Uterus (tissue), 4 donors: ENCODE measurements around the gene PTPN14. TPM values are rescaled to one million over a fixed set of nuclear protein-coding genes. Genes with fewer than 3 reads are reported as not detected.

Source experiments
- DNase-seq, 2 donors: peaks; one replicate each; pipeline ENCODE4 v3.0.0-alpha.2; 2019 to 2020
- H3K27ac ChIP-seq, 2 donors: fragments of 200-600 bp; sonication (generic); 1 replicate in 1 of 2; 2 replicates in 1 of 2; pipeline ENCODE4 v1.5.1; 2016 to 2018
- H3K27me3 ChIP-seq, 2 donors: fragments of 200-600 bp; sonication (generic); one replicate each; pipeline ENCODE4 v1.5.1; 2018 to 2019; ENCODE audit warnings: control low read depth in 1 of 2
- H3K36me3 ChIP-seq, 2 donors: fragments of 200-600 bp; sonication (generic); one replicate each; pipeline ENCODE4 v1.5.1; 2019; ENCODE audit warnings: control low read depth in 1 of 2
- H3K4me1 ChIP-seq, 2 donors: fragments of 200-600 bp; sonication (generic); one replicate each; pipeline ENCODE4 v1.5.1; 2018 to 2019; ENCODE audit warnings: control low read depth in 1 of 2
- H3K4me3 ChIP-seq, 2 donors: fragments of 200-600 bp; sonication (generic); 1 replicate in 1 of 2; 2 replicates in 1 of 2; pipeline ENCODE4 v1.5.1; 2018 to 2019; ENCODE audit warnings: mild to moderate bottlenecking in 1 of 2
- H3K9me3 ChIP-seq, 2 donors: fragments of 200-600 bp; sonication (generic); one replicate each; pipeline ENCODE4 v1.5.1; 2019; ENCODE audit warnings: control low read depth in 1 of 2
- CTCF ChIP-seq, 4 experiments: fragments of 200-600 bp in 2 of 4; fragments of 450-650 bp in 2 of 4; sonication (generic) in 2 of 4; IDR thresholded peaks; one replicate each; pipeline ENCODE4 v1.5.1; 2016 to 2019; ENCODE audit warnings: antibody characterized with exemption in 4 of 4, mild to moderate bottlenecking in 2 of 4, moderate library complexity in 1 of 4
- POLR2A ChIP-seq, 2 donors: fragments of 450-650 bp; IDR thresholded peaks; one replicate each; pipeline ENCODE4 v1.6.1; 2016; ENCODE audit warnings: antibody characterized with exemption in 2 of 2, mild to moderate bottlenecking in 1 of 2, moderate library complexity in 1 of 2
- intact Hi-C: fragments of 100-400 bp; cut with DNase I; formaldehyde crosslinking; loops from one replicate; pipeline ENCODE4 v1.15.1; 2023; ENCODE audit warnings: low total_unique reads
- total RNA-seq, 4 donors: library from RNA; depleted of rRNA in 3 of 4; stranded (reverse); fragments of >200 nt in 3 of 4; gene quantifications; one replicate each; pipeline versions ENCODE4 v1.1.0 to v1.2.4, GENCODE V29; 2014 to 2023
- donor health status: DM: yes; HTN: yes; CAD: no.

PTPN14 gene
- total RNA-seq, 4 donors from 2014 or later, result 13.2 to 78.0 (median 30.9) TPM

GRCh38 chr1:214332946-214333798, 218.2 kb downstream of the PTPN14 start:
- no peak for TF ChIP-seq POLR2A (IDR thresholded peaks at IDR 0.05)
- TF ChIP-seq CTCF (IDR thresholded peaks at IDR 0.05), result peak; percentile 72 to 81 (median 78)
- no peak overlapping the region for H3K4me3 ChIP-seq
- no peaks in the 10 kb centered on the region for H3K36me3 ChIP-seq
- H3K27me3 ChIP-seq, result no peaks in the 10 kb centered on the region
- peak; percentile 55 to 58 for DNase-seq
- no peaks in the 10 kb centered on the region for H3K4me1 ChIP-seq
- H3K9me3 ChIP-seq, result no peaks in the 10 kb centered on the region
- intact Hi-C loops, result loop anchor here (5.0 kb wide), 2 partner anchors 71 to 254 kb away; no protein-coding TSS in a partner anchor
- H3K27ac ChIP-seq, result peak overlapping the region in 1 of 2 donors; percentile 36

DNA sequence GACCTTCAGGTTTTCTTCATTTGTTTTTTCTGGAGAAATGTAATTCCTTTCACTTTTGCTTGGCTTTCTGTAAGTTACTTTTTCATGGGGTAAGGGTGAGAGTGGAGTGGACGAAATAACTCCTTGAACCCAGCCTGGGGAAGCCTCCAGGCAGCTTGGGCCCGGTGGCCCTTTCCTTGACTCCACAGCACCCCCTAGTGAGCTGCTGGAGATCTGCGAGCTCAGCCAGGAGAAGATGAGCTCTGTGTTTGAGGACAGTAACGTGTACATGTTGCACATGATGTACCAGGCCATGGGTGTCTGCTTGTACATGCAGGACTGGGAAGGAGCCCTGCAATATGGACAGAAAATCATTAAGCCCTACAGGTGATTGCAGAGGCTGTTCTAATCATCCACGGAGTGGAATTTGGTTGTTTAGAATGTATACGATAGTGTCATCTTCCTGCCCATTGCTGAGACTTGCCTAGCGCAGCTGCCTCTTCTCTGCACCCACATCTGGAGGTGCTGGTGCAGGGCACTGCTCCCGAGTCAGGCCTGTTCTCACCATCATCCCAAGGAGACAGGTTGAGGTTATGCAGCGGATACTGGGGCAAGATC, 219.5 kb downstream of the PTPN14 start:
- no peaks in the 10 kb centered on the region for H3K4me1 ChIP-seq
- no peaks in the 10 kb centered on the region for H3K36me3 ChIP-seq
- H3K4me3 ChIP-seq, result no peak overlapping the region
- intact Hi-C loops, result loop anchor here (5.0 kb wide), 2 partner anchors 70 to 255 kb away; no protein-coding TSS in a partner anchor
- no peaks in the 10 kb centered on the region for H3K9me3 ChIP-seq
- H3K27me3 ChIP-seq, result no peaks in the 10 kb centered on the region
- no peak for TF ChIP-seq POLR2A (IDR thresholded peaks at IDR 0.05)
- TF ChIP-seq CTCF (IDR thresholded peaks at IDR 0.05), result peak in 3 of 4 experiments; percentile 20 to 51 (median 41)
- DNase-seq, result no peak
- H3K27ac ChIP-seq, result no peak overlapping the region

DNA sequence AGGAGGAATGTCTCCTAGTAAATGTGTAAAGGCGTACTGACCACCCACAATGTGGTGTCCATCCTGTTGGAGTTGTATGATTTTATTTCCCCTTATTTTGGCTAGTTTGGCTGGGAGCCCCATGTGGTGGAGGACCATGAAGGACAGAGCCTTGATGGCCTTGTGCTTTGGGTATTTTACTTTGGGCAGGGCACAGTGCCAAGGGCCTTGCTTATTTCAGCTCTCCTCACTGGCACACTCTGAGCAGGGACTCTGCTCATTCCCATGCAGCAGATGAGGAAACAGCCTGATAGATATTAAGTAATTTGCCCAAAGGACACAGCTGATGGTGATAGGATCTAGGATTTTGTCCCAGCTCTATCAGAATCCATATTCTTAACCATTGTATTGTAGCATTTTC, 220.2 kb downstream of the PTPN14 start:
- Histone ChIP-seq H3K36me3 (no peaks in the 10 kb centered on the region), H3K9me3 (no peaks in the 10 kb centered on the region), H3K27ac (no peak overlapping the region), H3K4me3 (no peak overlapping the region), H3K27me3 (no peaks in the 10 kb centered on the region), H3K4me1 (no peaks in the 10 kb centered on the region)
- TF ChIP-seq CTCF (IDR thresholded peaks at IDR 0.05), result no peak
- TF ChIP-seq POLR2A (IDR thresholded peaks at IDR 0.05), result no peak
- DNase-seq, result no peak
- intact Hi-C loops, result loop anchor here (5.0 kb wide), 2 partner anchors 69 to 256 kb away; no protein-coding TSS in a partner anchor

DNA sequence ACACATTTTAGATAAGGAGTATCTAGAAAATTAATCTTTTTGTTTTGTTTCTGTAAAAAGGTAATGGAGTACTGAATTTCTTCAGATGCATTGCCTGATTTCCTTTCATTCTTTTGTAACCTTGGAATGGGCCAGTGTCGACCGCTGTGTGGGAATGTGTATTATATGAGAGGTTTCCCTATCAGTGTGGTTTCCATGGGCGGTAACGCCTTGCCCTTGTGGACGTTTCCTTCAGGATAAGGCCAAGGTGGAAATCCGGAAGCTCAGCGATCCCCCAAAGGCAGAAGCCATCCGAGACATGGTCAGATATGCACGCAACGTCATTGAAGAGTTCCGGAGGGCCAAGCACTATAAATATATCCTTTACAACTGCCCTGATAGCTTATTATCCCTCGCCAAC, 220.7 kb downstream of the PTPN14 start:
- H3K36me3 ChIP-seq, result no peaks in the 10 kb centered on the region
- H3K27ac ChIP-seq, result no peak overlapping the region
- no peaks in the 10 kb centered on the region for H3K4me1 ChIP-seq
- intact Hi-C loops, result loop anchor here (5.0 kb wide), 2 partner anchors 68 to 257 kb away; no protein-coding TSS in a partner anchor
- TF ChIP-seq CTCF (IDR thresholded peaks at IDR 0.05) (no peak), POLR2A (IDR thresholded peaks at IDR 0.05) (no peak)
- no peaks in the 10 kb centered on the region for H3K27me3 ChIP-seq
- DNase-seq, result no peak
- no peak overlapping the region for H3K4me3 ChIP-seq
- no peaks in the 10 kb centered on the region for H3K9me3 ChIP-seq

GRCh38 chr1:214330222-214330621, 221.2 kb downstream of the PTPN14 start:
- Histone ChIP-seq H3K4me3 (no peak overlapping the region), H3K4me1 (no peaks in the 10 kb centered on the region), H3K36me3 (no peaks in the 10 kb centered on the region), H3K27ac (no peak overlapping the region), H3K27me3 (no peaks in the 10 kb centered on the region), H3K9me3 (no peaks in the 10 kb centered on the region)
- TF ChIP-seq POLR2A (IDR thresholded peaks at IDR 0.05), result no peak
- no peak for DNase-seq
- intact Hi-C loops, result loop anchor here (5.0 kb wide), 2 partner anchors 68 to 257 kb away; no protein-coding TSS in a partner anchor
